ENCODE measurements around the gene CCDC85A.
"Not testable (repeated sequence)": the region's sequence is repeated elsewhere in the genome, so short reads cannot be mapped to it uniquely, and the experiment has no call there.

The CCDC85A gene

GRCh38 chr2:56183643-56184499 lies at the start of gene CCDC85A:
Gene CCDC85A (plus strand): TSS chr2:56183990. CDS start chr2:56184625, 635 bp downstream.
- DNase-seq: peak; percentile 60

- no peak for DNase-seq
Measured at GRCh38 chr2:56134861-56135260, 48.9 kb upstream of the CCDC85A start.

GRCh38 chr2:56142497-56143061 lies 41.2 kb upstream of the CCDC85A start:
- not testable (repeated sequence) for DNase-seq

GRCh38 chr2:56147907-56148306 lies 35.9 kb upstream of the CCDC85A start:
- no peak for DNase-seq

GRCh38 chr2:56148825-56149224 lies 35.0 kb upstream of the CCDC85A start:
- DNase-seq: no peak

- no peak for DNase-seq
Measured at GRCh38 chr2:56151841-56152240, 31.9 kb upstream of the CCDC85A start.

GRCh38 chr2:56155188-56155587 lies 28.6 kb upstream of the CCDC85A start:
- no peak for DNase-seq

GRCh38 chr2:56159875-56160274 lies 23.9 kb upstream of the CCDC85A start:
- DNase-seq: not testable (repeated sequence)

- peak; percentile 78 for DNase-seq
Measured at GRCh38 chr2:56167616-56168562, 15.9 kb upstream of the CCDC85A start.

GRCh38 chr2:56169521-56169920 lies 14.3 kb upstream of the CCDC85A start:
- DNase-seq: no peak

GRCh38 chr2:56170504-56170903 lies 13.3 kb upstream of the CCDC85A start:
- DNase-seq: no peak

GRCh38 chr2:56170988-56171387 lies 12.8 kb upstream of the CCDC85A start:
- DNase-seq: no peak

- DNase-seq: no peak
Measured at GRCh38 chr2:56175779-56176178, 8.0 kb upstream of the CCDC85A start.

- no peak for DNase-seq
Measured at GRCh38 chr2:56177420-56178220, 6.2 kb upstream of the CCDC85A start.

GRCh38 chr2:56179931-56180330 lies 3.9 kb upstream of the CCDC85A start:
- no peak for DNase-seq

GRCh38 chr2:56182420-56182819 lies 1.4 kb upstream of the CCDC85A start:
- DNase-seq: no peak

GRCh38 chr2:56184500-56185011 lies 766 bp downstream of the CCDC85A start:
- DNase-seq: no peak

GRCh38 chr2:56185101-56185581 lies 1.4 kb downstream of the CCDC85A start:
- no peak for DNase-seq

GRCh38 chr2:56185582-56186046 lies 1.8 kb downstream of the CCDC85A start:
- no peak for DNase-seq

GRCh38 chr2:56191617-56192016 lies 7.8 kb downstream of the CCDC85A start:
- DNase-seq: peak; percentile 32

GRCh38 chr2:56192664-56193305 lies 9.0 kb downstream of the CCDC85A start:
- no peak for DNase-seq

Data from NCI-H187 treated with DMSO at 0.1 percent for 48 hours (cell line).